ENCODE data around the gene HEXD. TPM values are rescaled to one million over a fixed set of nuclear protein-coding genes. Genes with fewer than 3 reads are reported as not detected.

Gene HEXD
- total RNA-seq, 4 donors from 2014 or later: 47.0 to 160 (median 105) TPM

DNA sequence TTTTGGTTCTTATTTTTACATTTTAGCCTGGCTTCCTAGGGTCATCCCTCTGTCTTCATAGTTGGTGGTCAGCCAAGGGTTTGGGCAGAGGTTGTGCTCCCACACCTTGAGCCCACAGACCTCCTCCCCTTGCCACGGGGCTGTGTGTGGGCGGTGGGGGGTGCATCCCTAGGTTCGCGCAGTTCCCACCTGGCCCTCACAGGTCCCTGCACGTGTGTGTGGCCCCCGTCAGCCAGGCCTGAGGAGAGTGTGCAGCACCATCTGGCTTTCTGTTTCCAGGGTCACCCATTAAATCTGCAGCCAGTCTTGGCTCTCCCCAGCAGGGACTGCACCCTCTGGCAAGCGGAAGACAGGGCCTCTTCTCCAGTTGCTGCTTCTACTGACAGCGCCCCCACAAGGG, 13.9 kb downstream of the HEXD start:
- TF ChIP-seq, protein P1, sequence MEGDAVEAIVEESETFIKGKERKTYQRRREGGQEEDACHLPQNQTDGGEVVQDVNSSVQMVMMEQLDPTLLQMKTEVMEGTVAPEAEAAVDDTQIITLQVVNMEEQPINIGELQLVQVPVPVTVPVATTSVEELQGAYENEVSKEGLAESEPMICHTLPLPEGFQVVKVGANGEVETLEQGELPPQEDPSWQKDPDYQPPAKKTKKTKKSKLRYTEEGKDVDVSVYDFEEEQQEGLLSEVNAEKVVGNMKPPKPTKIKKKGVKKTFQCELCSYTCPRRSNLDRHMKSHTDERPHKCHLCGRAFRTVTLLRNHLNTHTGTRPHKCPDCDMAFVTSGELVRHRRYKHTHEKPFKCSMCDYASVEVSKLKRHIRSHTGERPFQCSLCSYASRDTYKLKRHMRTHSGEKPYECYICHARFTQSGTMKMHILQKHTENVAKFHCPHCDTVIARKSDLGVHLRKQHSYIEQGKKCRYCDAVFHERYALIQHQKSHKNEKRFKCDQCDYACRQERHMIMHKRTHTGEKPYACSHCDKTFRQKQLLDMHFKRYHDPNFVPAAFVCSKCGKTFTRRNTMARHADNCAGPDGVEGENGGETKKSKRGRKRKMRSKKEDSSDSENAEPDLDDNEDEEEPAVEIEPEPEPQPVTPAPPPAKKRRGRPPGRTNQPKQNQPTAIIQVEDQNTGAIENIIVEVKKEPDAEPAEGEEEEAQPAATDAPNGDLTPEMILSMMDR (IDR thresholded peaks at IDR 0.05; ENCODE audit: low read depth): no peak

- TF ChIP-seq, protein P1 (IDR thresholded peaks at IDR 0.05; ENCODE audit: low read depth): no peak
These were observed 15.5 kb downstream of the HEXD start for GRCh38 chr17:82433560-82434215.

GRCh38 chr17:82434216-82434565, 16.0 kb downstream of the HEXD start:
- TF ChIP-seq, protein P1 (IDR thresholded peaks at IDR 0.05; ENCODE audit: low read depth): no peak

GRCh38 chr17:82435103-82435502, 17.0 kb downstream of the HEXD start:
- TF ChIP-seq, protein P1 (IDR thresholded peaks at IDR 0.05; ENCODE audit: low read depth): no peak

GRCh38 chr17:82435601-82436583, 17.7 kb downstream of the HEXD start:
- TF ChIP-seq, protein P1 (IDR thresholded peaks at IDR 0.05; ENCODE audit: low read depth): no peak

DNA sequence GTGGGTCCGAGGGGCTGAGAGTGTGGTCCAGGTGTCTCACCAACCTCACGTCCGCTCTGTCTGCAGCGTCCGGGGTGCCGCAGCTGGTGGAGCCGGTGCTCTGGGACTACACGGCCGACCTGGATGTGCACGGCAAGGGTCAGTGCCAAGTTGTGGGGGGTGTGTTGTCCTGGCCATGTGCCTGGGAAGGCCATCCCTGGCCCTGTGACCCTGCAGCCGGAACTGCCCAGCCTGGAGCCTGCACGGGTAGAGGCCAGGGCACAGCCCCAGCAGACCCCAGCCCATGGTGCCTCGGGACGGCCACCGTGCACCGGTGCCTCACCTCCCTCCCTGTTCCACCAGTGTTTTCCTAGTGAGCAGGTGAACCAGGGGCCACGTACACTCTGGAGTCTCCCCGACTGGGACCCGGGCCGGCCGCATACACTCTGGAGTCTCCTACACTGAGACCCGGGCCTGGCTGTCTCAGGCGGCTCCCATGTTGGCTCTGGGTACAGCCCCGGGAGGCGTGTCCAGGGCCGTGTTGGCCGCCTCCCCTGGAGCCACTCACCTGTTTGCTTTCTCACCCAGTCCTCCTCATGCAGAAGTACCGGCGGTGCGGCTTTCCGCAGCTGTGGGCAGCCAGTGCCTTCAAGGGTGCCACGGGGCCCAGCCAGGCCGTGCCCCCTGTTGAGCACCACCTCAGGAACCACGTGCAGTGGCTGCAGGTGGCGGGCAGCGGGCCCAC, 18.6 kb downstream of the HEXD start:
- TF ChIP-seq, protein P1 (IDR thresholded peaks at IDR 0.05; ENCODE audit: low read depth): no peak

- TF ChIP-seq, protein P1 (IDR thresholded peaks at IDR 0.05; ENCODE audit: low read depth): no peak
These were observed 19.1 kb downstream of the HEXD start for GRCh38 chr17:82437325-82437668.

Measured in subcutaneous adipose tissue (tissue), 4 donors.